EH (cell line): ENCODE data around the gene HIPK2.

Experiments
- DNase-seq: peaks from one replicate; pipeline ENCODE4 v3.0.0-alpha.2; 2015; ENCODE audit warnings: low read depth

Gene HIPK2

DNA sequence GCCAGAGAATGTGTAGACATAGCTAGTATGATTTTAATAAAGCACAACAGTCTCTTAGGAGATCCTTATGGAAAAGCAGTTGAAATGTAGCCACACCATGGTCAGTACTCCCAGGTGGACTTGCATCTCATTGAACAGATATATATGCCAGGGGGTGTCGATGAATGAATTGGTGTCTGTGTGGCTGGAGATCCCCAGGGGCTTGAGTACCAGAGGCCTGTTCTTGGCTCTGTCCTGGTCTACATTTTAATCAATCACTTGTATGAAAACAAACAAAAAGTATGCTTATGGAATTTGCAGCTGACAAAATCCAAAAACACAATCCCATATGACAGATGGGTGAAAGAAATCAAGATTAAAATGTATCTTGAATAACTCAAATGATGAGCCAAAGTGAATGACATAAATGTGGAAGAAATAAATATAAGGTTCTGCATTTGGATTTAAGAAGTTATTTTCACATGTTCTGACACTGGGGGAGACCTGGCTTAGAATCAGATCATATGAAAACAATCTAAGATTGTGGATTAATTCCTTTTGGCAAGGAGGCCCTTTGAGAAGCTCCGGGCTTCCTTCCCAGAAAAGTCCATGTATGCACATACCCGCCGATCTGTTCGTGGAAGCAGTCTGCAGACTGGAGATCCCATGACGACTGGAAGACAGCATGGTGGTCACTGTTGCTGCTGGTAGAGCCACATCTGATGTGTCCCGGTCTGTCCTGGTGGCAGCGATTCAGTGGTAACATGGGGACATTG, 238.7 kb downstream of the HIPK2 start:
- DNase-seq = no peak

DNA sequence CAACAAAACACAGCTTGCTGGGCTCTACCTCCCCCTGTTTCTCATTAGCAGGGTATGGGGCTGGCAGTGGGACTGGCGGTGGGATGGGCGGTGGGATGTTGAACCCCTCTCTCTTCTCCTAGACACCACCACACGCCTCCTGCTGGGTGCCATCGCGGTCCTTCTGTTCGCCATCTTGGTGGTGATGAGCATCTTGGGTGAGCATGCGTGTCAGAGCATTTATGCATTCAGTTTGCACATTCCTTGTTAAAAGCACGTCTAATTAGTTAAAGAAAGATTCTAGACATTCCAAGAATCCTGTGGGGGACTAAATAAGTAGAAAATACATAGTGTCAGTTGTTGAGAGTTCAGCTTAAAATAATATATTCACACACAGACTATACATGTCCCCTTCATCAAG, 241.6 kb downstream of the HIPK2 start:
- no peak for DNase-seq

DNA sequence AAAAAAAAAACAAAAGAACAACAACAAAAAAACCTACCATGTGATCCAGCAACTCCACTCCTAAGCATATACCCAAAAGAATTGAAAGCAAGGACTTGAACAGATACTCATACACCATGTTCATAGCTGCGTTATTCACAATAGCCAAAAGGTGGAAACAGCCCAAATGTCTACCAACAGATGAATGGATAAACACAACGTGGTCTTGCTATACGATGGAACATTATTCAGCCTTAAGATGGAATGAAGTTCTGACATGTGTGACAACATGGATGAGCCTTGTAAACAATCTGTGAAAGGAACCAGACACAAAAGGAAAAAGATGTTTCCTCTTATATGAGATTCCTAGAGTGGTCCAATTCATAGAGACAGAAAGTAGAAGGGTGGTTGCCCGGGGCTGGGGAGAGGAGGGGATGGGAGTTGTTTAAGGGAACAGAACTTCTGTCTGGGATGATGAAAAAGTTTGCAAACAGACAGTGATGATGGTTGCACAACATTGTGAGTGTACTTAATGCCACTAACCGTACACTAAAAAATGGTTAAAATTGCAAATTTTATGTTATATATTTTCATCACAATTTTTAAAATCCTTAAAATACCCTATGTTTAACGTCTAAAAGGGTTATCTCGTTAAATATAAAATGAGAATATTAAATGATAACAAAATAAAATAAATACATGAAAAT, 242.7 kb downstream of the HIPK2 start:
- DNase-seq = no peak

DNA sequence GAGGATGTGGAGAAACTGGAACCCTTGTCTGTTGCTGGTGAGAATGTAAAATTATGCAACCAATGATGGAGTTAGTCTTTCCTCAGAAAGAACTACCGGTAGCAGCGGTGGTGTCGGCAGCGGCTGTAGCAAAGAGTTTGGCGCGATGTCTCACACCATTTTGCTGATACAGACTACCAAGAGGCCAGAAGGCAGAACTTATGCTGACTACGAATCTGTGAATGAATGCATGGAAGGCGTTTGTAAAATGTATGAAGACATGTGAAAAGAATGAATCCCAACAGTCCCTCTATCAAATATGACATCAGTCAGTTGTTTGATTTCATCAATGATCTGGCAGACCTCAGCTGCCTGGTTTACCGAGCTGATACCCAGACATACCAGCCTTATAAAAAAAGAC, 243.7 kb downstream of the HIPK2 start:
- no peak for DNase-seq

DNA sequence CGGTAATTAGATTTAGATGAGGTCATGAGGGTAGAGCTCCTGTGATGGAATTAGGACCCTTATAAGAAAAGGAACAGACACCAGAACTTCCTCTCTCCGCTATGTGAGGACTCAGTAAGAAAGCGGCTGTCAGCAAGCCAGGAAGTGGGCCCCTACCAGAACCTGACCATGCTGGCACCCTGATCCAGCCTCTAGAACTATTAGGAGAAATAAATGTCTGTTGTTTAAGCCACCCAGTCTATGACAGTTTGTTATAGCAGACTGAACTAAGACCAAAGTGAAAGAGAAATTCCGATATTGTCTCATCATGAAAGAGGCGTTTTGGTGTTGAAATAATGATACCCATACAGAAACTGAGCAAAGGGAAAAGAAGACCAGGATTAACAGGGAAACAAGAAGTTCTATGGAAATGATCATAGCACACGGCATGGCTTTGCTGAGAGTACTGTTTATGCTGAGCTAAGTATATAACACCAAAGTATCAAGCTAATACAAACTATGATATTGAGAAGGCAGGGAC, 245.1 kb downstream of the HIPK2 start:
- no peak for DNase-seq

DNA sequence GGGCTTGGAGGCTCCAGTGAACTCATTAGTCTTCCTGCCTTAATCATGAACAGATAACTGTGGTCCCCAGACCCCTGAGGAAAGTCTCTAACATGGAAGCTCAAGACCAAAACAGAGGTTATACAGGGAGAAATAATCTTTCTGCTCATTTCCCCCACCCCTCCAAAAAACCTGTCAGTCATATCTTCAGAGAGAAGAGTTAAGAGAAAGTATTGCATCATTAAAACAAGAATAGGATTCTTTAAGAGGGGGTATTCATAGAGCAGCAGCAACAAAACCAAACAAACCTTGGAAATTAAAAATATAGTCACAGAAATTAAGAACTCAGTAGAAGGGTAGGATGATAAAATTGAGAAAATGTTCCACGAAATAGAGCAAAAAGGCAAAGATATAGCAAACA, 246.7 kb downstream of the HIPK2 start:
- DNase-seq = no peak

DNA sequence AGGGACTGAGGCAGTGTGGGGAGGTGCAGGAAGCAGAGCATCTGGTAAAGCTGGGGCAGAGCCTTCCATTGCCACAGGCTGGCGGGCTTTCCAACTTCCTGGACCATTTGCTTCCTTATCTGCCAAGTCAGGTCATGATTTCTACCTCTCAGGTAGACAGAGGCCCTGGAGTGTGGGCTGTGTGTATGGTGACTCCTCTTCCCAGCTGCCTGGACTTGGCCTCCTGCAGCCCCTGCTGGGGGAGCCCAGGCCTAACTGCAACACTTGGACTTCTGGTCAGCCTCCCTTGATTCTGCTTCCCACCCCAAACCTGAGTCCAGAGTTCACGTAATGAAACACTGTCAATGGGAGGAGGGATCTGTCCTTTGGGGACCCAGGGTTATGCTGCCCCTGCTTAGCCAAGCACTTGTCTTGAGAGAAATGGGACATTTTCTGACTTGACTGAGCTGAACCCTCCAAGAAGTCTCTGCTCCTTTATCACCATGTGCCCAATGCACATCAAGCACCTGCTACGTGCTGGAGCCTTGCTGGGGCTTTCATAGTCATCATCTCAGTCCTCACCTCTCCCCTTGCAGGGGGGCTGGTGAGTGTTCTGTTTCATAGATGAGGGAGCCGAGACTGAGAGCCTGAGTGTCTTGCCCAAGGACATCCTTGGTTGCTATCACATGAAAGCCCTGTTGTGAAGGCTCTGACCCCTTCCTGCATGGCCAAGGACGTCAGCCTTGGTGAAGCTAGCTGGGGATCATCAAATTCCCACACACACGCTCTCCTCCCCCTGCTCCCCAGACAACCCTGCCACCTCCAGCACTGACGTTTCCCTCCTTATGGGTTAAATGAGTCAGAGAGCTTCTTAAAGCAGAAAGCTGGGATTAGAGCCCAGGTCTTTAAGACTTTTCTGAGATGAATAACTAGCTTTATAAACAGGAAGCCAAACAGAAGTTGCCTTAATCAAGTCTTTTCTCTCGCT, 250.9 kb downstream of the HIPK2 start:
- peak; percentile 92 for DNase-seq

DNA sequence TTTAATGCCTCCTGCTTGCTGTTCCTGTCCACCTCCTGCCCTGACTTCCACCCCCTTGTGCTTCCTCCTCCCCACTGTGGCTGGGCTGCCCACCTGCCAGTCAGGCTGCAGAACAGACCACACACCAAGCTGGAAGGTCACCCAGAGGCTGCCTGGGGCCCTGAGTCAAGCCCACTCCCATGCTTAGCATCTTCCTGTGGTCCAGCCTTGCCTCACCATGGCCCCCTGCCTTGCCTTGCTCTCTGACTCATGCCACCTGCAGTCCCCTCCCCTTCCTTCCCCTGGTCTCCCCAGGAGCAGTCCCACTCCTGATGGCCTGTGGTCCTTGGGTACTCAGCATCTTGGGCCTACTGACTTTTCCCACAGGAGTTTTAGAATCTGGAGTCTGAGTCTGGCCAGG, 252.0 kb downstream of the HIPK2 start:
- no peak for DNase-seq

DNA sequence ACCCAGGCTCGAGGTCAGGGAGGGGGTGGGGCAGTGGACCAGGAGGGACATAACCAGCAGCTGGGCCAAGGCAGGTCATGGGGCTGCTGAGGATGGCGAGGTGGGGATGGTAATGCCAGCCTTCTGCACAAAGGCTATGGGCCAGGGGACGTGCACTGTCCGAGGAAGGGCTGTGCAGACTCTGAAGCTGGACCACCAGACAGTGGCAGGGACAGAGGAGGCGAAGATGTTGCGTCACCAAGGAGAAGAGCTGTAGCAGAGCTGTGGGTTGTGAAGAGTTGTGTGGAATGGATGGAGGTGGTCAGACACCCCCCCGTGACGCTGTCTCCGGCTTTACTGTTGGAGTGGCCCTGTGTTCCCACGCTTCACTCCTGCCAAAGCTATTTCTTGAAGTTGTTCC, 252.6 kb downstream of the HIPK2 start:
- DNase-seq = no peak

DNA sequence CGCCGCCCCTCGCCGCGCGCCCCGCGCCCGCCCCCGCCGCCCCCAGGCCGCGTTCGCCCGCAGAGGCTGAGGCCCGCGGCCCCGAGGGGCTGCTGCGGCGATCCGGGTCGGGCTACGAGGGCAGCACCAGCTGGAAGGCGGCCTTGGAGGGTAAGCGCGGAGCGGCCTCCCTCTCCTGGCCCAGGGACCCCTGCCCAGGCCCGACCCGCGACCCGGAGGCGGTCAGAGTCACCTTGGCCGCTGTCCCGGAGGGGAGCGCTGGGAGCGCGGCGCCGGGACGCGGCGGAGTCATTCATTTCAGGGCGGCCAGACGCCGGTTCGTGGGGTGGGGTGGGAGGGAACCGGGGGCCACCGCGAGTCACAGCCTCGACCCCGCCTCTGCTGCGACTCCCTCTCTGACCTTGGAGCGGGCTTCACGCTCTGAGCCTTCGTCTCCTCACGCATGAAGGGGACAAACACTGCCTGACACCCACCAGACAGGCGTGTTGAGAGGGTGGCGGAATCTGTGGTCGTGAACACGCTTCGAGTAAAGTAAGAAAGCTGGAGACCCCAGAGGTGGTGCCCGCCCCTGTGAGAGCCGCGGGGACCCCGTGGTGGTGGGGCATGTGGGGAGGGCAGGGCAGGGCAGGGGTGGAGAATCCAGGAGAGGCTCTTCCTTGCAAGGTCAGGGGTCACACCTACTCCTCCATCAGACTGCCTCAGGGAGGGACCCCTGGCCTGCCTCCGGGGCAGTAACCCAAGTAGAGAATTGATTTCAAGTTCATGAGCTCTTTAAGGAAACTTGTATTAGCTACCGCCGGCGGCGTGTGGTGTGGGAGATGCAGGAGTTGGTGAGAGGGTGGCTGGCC, 253.6 kb downstream of the HIPK2 start:
- no peak for DNase-seq

DNA sequence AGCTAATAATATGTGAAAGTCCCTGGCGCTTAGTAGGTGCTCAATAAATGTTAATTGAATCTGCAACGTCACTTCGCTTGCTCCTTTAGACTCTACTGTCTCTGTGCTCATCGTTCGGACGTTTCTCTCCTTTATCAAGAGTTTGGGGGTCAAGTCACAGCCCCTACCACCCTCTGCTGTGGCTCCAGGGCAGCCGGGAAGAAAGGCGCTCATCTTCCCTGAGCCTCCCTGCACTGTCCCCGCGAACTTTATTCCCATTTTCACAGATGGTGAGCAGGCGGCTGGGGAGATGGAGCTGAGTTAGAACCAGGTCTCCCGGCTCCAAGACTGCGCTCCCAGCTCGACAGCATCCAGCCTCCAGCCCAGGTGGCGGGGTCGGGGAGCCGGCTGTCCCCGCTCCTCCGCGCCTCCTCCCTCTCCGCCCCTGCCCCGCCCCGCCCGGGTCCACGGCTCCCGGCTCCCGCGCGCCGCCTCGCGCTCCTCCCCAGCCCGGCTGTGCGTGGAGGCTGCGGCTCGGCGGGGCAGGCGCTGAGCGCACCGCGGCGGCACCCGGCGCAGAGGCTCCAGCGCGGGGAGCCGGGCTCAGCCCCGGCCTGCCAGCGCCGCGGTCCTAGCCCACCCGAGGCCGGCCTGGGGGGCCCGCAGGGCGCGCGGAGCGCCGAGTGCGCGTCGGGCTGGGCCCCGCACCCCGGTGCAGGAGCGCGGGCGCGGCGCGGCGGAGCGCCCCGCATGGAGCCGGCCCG, 254.4 kb downstream of the HIPK2 start, which contains the start of gene CLEC2L:
CLEC2L (plus strand) TSS at position 487 of the 743 bp plus-strand sequence; CDS start at position 730, 243 bp downstream.
- DNase-seq = no peak

DNA sequence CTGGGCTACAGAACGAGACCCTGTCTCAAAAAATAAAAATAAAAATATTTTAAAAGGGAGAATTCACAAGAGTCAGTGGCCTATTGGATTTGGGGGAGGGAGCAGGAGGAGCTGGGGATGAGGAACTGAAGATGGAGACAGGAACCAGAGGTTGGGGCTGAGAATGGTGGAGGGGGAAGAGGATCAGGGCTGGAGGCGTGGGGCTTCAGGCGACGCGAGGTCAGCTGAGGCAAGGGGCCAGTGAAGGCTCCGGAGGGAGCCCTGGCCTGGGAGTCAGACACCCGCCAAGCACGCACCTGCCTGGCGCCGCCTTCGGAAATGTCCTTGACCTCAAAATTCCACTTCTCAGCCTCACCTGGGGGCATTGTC, 255.0 kb downstream of the HIPK2 start:
- DNase-seq = no peak

DNA sequence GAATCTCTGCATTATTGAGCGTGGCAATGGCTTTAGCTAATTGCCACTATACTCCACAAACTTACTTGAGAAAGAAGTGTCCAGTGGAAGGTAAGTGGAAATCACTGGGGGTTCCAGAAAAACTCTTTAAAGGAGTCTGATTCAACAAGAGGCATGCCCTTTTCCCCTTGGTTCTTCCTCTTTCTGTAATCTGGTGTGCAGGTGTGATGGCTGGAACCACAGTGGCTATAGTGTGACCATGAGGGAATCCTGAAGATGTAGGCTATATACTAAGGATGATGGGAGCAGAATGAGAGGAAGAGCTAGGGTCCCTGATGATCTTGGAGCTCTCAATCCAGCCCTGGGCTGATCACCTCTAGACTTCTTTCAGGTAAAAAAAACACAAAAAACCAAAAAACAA, 256.4 kb downstream of the HIPK2 start:
- no peak for DNase-seq

DNA sequence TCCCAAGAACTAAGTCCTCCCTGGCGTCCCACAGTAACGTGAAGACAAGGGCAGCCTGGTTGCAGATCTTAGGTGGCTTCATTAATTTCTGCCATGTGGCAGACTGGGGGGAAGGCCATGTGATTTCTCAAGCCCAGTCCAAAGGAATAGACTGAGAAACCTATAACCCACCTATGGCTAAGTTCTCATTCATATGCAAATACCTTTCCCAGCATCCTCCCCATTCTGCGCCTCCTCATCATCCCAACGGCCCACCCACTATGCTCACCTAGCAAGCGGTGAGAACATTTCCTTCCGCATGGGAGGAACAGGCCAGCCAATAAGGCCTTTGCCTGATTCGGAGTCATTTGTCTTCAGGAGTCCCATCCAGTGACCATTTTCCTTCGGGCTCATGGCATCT, 262.5 kb downstream of the HIPK2 start:
- DNase-seq = no peak
